Retina (tissue), 1 donor: Measurements from ENCODE around the gene AP2A2.

Experiments
- DNase-seq: peaks from one replicate; pipeline ENCODE4 v3.0.0-alpha.2; 2016

Gene AP2A2

GRCh38 chr11:899724-900123 is 25.9 kb upstream of the AP2A2 start:
- no peak for DNase-seq

- DNase-seq, result no peak
These were observed 25.1 kb upstream of the AP2A2 start for GRCh38 chr11:900545-900944.

GRCh38 chr11:901452-902061 is 24.1 kb upstream of the AP2A2 start:
- no peak for DNase-seq

GRCh38 chr11:904380-904779 is 21.3 kb upstream of the AP2A2 start:
- no peak for DNase-seq

GRCh38 chr11:905952-906351 is 19.7 kb upstream of the AP2A2 start:
- DNase-seq, result no peak

GRCh38 chr11:907668-908067 is 18.0 kb upstream of the AP2A2 start:
- DNase-seq, result no peak

GRCh38 chr11:908273-908672 is 17.4 kb upstream of the AP2A2 start:
- DNase-seq, result no peak

- no peak for DNase-seq
These were observed 16.3 kb upstream of the AP2A2 start for GRCh38 chr11:909406-909805.

- DNase-seq, result no peak
These were observed 15.6 kb upstream of the AP2A2 start for GRCh38 chr11:910044-910588.

- peak; percentile 95 for DNase-seq
These were observed 15.1 kb upstream of the AP2A2 start, which contains the start of gene CHID1 for GRCh38 chr11:910589-911030. TSS of gene CHID1 (minus strand) at chr11:910810. CDS start at chr11:904816, 5,994 bp downstream.

GRCh38 chr11:911031-911889 is 14.4 kb upstream of the AP2A2 start:
- DNase-seq, result peak; percentile 73

- no peak for DNase-seq
These were observed 13.8 kb upstream of the AP2A2 start for GRCh38 chr11:911890-912219.

- no peak for DNase-seq
These were observed 13.4 kb upstream of the AP2A2 start for GRCh38 chr11:912266-912665.

GRCh38 chr11:913043-913442 is 12.6 kb upstream of the AP2A2 start:
- no peak for DNase-seq

GRCh38 chr11:914204-914603 is 11.5 kb upstream of the AP2A2 start:
- no peak for DNase-seq

GRCh38 chr11:914747-915501 is 10.7 kb upstream of the AP2A2 start:
- DNase-seq, result no peak

GRCh38 chr11:917426-917825 is 8.2 kb upstream of the AP2A2 start:
- no peak for DNase-seq

GRCh38 chr11:921921-922678 is 3.6 kb upstream of the AP2A2 start:
- no peak for DNase-seq

- no peak for DNase-seq
These were observed 1.8 kb upstream of the AP2A2 start for GRCh38 chr11:923691-924405.

GRCh38 chr11:924406-925157 is 1.1 kb upstream of the AP2A2 start:
- peak; percentile 27 for DNase-seq

- DNase-seq, result no peak
These were observed 543 bp upstream of the AP2A2 start for GRCh38 chr11:925158-925495.
